CD4-positive, alpha-beta T cell treated with Interleukin-10 for 1 hour (primary cell): ENCODE results near the gene LTV1.
"Not testable (repeated sequence)": the region's sequence is repeated elsewhere in the genome, so short reads cannot be mapped to it uniquely, and the experiment has no call there.

Experiments
- DNase-seq: peaks from one replicate; pipeline ENCODE4 v3.0.0-alpha.2; 2020

Gene LTV1

DNA sequence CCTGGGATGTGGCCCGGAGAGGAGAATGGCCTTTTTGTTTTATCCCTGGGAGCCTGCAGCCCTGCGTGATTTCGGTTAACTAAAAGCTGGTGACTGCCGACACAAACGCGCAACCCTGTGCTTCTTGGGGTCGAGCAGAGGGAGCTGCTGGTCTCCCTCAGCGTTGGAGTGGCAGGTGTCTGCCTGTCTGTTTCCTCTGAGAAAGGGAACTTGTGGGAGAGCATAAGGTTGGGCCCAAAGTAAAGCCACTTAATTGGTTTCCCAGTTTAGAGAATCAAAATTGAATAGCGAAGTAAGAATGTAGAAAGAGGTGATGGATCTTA is 500 bp downstream of the LTV1 start:
- DNase-seq: no peak

DNA sequence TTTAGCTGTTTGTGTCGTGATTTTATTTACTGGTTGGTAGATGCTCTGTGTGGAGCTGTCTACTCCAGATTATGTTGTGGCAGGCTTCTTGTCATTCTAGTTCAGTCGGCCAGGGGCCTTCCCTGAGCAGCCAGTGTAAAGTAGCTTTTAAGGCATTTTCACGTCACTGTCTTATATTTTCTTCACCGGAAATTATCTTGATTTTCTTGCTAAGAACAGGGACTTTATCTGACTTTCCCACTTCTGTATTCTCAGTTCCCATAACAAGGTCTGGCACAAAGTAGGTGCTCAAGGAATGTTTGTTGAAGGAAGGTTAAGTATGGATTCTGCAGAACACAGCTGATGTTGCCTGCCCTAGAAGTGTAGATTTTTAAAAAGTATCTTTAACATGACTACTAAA is 868 bp downstream of the LTV1 start:
- no peak for DNase-seq

- DNase-seq: no peak
Measured at GRCh38 chr6:143845033-143845432, 1.9 kb downstream of the LTV1 start.

DNA sequence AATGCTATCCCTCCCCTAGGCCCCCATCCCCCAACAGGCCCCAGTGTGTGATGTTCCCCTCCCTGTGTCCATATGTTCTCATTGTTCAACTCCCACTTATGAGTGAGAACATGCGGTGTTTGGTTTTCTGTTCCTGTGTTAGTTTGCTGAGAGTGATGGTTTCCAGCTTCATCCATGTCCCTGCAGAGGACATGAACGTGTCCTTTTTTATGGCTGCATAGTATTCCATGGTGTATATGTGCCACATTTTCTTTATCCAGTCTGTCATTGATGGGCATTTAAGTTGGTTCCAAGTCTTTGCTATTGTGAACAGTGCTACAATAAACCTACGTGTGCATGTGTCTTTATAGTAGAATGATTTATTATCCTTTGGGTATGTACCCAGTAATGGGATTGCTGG is 8.6 kb downstream of the LTV1 start:
- not testable (repeated sequence) for DNase-seq

- DNase-seq: not testable (repeated sequence)
Measured at GRCh38 chr6:143855057-143855456, 11.9 kb downstream of the LTV1 start.

DNA sequence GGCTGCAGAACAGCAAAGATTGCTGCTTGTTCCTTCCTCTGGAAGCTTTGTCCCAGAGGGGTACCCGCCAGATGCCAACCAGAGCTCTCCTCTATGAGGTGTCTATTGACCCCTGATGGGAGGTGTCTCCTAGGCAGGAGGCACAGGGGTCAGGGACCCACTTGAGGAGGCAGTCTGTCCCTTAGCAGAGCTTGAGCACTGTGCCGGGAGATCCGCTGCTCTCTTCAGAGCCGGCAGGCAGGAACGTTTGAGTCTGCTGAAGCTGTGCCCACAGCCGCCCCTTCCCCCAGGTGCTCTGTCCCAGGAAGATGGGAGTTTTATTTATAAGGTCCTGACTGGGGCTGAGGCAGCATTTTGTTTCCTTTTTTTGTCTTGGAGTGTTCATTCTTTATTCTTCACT is 13.6 kb downstream of the LTV1 start:
- not testable (repeated sequence) for DNase-seq

- no peak for DNase-seq
Measured at GRCh38 chr6:143857651-143858050, 14.5 kb downstream of the LTV1 start.

DNA sequence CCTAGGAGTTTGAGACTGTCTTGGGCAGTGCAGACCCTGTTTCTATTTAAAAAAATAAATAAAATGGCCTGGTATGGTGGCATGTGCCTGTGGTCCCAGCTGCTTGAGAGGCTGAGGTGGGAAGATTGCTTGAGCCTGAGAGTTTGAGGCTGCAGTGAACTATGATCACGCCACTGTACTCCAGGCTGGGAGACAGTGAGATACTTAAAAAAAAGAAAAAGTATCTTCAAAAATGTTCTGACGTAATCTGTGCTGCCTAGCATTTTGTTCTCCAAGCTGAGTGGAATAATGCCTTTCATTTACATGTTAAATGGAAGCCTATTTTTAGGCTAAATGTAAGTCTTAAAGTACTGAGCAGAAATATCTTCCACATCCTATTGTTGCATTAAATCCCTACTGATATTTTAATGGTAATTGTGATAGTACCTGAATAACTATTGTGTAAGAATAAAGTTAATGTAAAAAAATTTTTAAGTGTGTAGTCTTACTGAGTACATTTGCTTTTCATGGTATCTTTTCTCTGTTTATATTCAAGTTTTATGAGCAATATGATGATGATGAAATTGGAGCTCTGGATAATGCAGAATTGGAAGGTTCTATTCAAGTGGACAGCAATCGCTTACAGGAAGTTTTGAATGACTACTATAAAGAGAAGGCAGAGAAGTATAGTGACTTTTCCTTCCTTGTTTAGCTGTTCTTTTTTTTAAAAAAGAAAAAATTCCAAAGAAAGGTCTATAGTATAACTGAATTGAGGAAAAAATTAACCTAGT is 16.9 kb downstream of the LTV1 start:
- DNase-seq: no peak

DNA sequence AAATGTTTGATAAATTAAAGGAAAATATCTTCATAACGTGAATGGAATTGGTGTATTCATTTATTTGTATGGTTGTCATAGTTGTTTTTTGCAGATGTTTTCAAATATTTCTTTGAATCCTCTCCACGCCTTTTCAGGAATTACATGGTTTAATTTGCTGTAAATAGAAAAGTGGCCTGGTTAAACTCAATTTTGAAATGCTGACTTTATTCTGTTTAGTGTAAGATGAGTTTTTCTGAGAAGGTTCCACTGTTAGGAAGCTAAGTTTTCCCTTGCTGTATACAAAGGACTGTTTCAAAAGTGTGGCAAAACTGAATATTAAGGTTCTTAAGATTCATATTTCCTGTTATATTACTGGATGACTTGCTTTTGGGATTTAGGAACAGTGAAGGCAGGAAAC is 20.6 kb downstream of the LTV1 start:
- no peak for DNase-seq

- no peak for DNase-seq
Measured at GRCh38 chr6:143864234-143864633, 21.1 kb downstream of the LTV1 start, which contains the start of gene ZC2HC1B. Gene ZC2HC1B, plus strand, starts transcription at chr6:143864474. Its CDS starts 66 bp downstream, at chr6:143864540.

DNA sequence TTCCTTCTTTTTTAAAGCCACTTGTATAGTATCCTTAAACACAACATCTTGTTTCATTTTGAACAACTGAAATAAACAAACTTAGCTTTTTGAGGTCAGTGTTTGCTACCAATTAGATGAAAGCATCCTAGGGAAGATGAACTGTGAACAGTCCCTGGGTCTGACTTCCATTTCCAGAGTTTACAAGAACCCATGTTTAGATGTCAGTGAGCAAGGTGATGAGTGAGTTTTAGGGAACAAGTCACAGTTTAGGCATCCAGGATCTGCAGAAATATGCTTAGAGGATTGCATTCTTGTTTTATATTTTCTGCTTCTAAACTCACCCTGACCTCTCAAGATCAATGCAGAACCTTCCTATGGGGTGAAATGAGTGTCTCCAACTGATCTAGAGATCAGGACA is 24.1 kb downstream of the LTV1 start:
- DNase-seq: no peak

DNA sequence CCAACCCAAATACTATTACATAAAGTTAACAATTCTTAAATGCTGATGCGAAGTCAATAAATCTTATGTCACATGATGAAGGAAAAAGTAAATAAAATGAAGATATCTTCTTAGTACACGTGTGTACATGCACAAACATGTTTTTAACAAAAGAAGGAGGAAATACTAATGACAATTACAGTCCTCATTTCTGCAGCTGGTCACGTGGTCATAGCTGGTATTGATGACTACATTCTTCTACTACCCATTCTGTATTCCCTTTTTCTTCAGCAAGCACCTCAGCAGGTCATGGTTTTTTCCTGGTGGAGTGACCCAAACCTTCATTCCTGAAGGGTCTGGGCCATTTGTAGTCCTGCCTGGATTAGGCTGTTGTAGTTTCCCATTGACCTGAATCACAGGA is 25.7 kb downstream of the LTV1 start:
- DNase-seq: not testable (repeated sequence)

DNA sequence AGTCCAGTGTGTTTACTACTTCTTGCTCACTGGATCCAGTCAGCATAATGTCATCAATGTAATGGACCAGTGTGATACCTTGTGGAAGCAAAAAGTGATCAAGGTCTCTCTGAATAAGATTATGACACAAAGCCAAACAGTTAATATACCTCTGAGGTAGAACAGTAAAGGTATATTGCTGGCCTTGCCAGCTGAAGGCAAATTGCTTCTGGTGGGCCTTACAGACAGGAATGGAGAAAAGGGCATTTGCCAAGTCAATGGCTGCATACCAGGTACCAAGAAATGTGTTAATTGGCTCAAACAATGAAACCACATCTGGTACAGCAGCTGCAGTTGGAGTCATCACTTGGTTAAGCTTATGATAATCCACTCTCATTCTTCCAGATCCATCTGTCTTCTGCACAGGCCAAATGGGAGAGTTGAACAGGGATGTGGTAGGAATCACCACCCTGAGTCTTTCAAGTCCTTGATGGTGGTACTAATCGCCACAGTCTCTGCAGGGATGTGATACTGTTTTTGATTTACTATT is 28.1 kb downstream of the LTV1 start:
- not testable (repeated sequence) for DNase-seq

DNA sequence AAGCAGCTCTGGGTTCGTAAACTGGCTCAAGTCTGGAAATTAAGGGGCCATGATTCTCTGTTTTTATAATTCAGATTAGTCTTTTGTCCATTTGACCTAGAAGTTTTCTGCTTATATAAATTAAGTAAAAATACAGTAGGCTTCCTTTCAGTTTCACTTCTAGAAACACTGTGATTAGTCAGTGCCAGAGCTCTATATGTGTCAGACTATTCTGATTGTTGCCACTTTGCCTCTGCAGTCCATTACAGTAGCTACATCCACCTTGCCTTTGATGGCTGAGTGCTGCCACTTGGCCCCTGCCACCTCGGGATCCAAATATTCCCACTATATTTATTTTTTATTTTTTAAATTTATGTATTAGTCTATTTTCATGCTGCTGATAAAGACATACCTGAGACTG is 29.1 kb downstream of the LTV1 start:
- peak; percentile 3 for DNase-seq

DNA sequence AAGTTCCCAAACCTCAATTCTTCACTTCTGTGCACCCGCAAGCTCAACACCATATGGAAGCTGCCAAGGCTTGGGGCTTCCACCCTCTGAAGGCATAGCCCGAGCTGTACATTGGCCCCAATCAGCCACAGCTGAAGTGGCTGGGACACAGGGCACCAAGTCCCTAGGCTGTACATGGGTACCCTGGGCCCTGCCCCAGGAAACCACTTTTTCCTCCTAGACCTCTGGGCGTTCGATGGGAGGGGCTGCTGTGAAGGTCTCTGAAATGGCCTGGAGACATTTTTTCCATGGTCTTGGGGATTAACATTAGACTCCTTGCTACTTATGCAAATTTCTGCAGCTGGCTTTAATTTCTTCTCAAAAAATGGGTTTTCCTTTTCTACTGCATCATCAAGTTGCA is 30.5 kb downstream of the LTV1 start:
- not testable (repeated sequence) for DNase-seq

DNA sequence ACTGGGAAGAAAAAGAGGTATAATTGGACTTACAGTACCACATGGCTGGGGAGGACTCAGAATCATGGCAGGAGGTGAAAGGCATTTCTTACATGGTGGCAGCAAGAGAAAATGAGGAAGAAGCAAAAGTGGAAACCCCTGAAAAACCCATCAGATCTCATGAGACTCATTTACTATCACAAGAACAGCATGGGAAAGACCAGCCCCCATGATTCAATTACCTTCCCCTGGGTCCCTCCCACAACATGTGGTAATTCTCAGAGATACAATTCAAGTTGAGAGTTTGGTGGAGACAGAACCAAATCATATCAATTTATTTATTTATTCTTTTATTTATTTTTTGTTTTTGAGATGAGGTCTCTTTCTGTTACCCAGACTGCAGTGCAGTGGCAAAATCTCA is 31.4 kb downstream of the LTV1 start:
- DNase-seq: not testable (repeated sequence)

GRCh38 chr6:143877584-143878271 is 34.6 kb downstream of the LTV1 start:
- DNase-seq: no peak

DNA sequence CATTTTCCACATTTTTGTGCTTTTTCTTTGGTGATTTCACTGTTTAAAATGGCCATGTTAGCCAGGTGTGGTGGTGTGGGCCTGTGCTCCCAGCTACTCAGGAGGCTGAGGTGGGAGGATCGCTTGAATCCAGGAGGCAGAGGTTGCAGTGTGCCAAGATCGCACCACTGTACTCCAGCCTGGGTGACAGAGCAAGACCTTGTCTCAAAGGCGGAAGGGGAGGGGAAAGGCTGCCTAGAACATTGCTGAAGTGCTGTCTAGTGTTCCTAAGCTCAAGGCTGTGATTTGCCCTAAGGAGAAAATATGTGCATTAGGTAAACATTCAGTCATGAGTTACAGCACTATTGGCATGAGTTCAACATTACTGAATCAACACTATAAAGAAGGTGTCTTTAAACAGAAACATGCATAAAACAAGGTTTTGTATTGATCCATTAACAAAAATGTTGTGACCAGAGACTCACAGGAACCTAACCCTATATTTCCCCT is 35.2 kb downstream of the LTV1 start:
- no peak for DNase-seq

- no peak for DNase-seq
Measured at GRCh38 chr6:143880412-143880811, 37.3 kb downstream of the LTV1 start.

GRCh38 chr6:143882401-143882930 is 39.3 kb downstream of the LTV1 start:
- no peak for DNase-seq

GRCh38 chr6:143884216-143884900 is 41.2 kb downstream of the LTV1 start:
- DNase-seq: no peak

GRCh38 chr6:143885116-143885515 is 42.0 kb downstream of the LTV1 start:
- DNase-seq: no peak

- no peak for DNase-seq
Measured at GRCh38 chr6:143894655-143895054, 51.5 kb downstream of the LTV1 start.
